Inferior parietal cortex (tissue), 1 donor: ENCODE results near the gene XAGE5.
"Not testable (repeated sequence)": the region's sequence is repeated elsewhere in the genome, so short reads cannot be mapped to it uniquely, and the experiment has no call there.

Source experiments
- DNase-seq: peaks from one replicate; pipeline ENCODE4 v3.0.0-alpha.2; 2016; ENCODE audit errors: extremely low spot score

Gene XAGE5, protein sequence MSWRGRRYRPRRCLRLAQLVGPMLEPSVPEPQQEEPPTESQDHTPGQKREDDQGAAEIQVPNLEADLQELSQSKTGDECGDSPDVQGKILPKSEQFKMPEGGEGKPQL

DNA sequence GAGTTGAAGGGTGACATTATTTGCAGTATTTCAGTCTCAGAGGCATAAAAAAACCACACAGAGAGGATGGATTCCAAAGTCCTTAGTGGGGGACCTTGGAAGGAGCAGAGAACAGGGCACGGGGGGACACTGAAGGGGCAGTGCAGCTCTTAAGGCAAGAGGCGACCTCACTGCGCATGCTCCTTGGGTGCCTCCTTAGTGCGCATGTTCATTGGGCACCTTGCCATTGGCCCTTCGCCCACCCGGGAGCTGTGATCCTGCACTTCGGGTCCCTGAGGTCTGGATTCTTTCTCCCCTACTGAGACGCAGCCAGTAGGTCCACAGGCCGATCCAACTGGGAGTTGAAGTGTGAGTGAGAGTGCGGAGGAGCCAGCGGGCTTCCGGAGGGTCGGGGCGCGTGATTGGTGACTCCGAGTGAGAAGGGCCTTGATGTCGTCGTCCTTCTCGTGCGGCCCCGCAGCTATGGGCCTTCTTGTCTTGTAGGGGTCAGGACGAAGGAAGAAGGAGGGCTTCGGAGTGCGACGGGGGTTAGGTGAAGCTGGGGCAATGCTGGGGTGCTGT lies at the start of gene XAGE5:
Gene XAGE5 (plus strand): TSS at position 223 of the 561 bp plus-strand sequence. CDS start 1,280 bp downstream, outside the sequence.
- DNase-seq, result no peak

DNA sequence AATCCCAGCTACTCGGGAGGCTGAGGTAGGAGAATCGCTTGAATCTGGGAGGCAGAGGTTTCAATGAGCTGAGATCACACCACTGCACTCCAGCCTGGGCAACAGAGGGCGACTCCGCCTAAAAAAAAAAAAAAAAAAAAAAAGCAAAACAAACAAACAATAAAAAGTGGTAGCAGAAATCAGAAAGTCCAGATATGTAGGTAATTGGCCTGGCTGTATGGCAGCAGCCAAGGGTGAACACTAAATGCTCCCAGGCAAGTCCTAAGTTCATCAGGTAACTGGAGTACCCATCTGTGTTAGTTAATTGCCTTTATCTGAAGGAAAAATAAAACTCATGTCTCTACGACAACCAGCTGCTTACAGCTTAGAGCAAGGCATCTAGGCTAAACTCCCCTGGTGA lies 45.1 kb upstream of the XAGE5 start:
- DNase-seq, result not testable (repeated sequence)

GRCh38 chrX:52773504-52773903 lies 37.6 kb upstream of the XAGE5 start:
- not testable (repeated sequence) for DNase-seq

DNA sequence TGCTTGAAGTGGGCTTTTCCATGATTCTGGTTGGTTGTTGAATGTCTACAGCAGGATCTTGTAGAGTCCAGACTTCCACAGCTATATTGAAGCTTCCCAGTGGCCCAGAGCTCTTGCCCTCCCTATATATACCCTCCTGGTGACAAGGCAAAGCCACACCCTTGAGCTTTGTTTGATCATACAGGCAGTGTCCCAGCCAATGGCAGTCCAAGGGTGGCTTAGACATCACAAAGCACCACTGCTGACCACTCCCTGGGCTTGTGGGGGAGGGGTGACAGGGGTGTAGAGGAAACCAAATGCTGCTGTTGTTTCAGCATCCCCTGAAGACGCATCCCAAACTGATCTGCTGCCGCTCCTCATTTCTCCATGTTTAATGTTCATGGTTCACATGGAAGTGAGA lies 13.8 kb upstream of the XAGE5 start, which contains the start of gene SPANXN5:
Gene SPANXN5 (minus strand): TSS at position 101 of the 400 bp plus-strand sequence. CDS start 79 bp downstream, at position 22.
- DNase-seq, result not testable (repeated sequence)

- DNase-seq, result not testable (repeated sequence)
These were observed 6.2 kb upstream of the XAGE5 start for GRCh38 chrX:52804876-52805275.

GRCh38 chrX:52819788-52820187 lies 8.7 kb downstream of the XAGE5 start:
- no peak for DNase-seq

DNA sequence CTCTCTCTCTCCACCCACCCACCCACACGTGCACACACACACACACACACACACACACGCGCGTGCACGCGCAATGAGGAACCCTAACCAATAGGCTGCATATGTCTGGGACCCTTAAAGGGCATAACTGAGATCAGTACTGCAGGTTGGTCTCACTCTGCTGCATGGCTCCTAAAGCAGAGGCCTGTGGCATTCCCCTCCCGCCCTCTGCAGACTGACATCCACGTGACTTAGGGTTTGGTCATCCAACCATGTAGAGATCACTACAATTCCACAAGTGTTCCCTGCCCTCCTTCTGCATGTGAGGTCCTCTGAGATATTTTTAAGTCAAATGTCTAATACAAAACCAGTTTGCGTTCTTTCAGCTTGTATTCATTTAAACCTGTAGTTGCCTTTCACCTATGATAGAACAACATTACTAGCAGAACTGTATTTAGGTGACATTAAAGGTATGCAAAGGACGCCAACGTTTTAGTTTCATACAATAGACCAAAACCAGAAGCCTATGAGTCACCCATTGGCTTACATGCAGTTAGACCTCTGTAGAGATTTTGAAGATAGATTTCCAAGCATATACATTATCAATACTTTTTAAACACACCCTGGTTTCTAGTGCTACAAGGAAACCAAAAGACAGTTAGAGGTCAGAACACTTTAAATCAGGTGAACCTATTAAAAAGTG lies 10.1 kb downstream of the XAGE5 start:
- DNase-seq, result no peak

GRCh38 chrX:52824608-52825007 lies 13.5 kb downstream of the XAGE5 start:
- no peak for DNase-seq

DNA sequence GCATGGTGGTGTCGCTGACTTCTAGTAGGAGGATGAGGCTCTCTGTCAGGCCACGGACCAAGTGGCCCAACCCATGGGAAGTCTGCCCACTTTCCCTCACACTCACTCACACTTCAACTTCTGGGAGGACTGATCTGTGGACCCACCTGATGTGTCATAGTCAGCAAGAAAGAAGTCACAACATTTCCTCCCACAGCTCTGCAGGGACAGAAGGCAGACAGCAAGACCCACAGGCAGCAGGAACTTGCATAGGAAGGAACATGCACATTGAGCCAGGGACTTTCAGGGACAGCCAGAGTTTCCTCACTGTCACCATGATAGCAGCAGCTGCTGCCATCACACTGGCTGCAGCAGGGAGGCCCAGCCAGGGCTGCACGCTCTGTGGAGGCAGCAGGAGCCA lies 19.5 kb downstream of the XAGE5 start:
- no peak for DNase-seq

- no peak for DNase-seq
These were observed 28.1 kb downstream of the XAGE5 start for GRCh38 chrX:52839137-52839536.

DNA sequence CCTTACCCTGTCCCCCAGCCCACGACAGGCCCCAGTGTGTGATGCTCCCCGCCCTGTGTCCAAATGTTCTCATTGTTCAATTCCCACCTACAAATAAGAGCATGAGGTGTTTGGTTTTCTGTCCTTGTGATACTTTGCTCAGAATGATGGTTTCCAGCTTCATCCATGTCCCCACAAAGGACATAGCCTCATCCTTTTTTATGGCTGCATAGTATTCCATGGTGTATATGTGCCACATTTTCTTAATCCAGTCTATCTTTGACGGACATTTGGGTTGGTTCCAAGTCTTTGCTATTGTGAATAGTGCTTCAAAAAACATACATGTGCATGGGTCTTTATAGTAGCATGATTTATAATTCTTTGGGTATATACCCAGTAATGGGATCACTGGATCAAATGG lies 32.5 kb downstream of the XAGE5 start:
- DNase-seq, result not testable (repeated sequence)

DNA sequence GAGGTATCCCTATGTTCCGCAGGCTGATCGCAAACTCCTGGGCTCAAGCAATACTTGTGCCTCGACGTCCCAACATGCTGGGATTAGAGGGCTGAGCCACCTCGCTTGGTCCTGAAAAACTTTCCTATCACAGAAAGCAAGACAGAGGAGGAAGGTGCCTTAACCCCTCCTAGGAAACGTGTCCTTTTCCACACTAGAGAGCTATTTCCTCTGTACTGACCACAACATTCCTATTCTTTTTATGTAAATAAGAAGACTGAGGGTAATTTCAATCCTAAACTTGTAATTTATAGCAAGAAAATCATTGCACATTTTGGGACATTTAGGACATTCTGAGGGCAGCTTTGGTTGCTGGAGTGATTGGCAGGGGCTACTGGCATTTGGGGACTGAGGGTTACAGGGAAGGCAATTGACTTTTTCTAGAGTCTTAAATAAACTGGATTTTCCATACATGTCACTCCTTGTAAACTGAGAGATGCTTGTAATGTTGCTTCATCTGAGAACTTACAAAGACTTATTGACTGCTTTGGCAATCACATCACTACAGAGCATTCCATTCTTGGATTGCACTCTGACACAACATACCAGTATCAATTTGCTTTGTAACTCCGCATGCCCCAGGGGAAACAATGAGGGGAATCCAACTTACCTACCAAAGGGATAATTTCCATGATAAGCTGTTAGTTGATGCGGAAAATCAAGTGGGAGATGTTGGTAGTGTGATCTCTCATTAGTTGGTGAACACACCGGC lies 41.2 kb downstream of the XAGE5 start:
- no peak for DNase-seq

DNA sequence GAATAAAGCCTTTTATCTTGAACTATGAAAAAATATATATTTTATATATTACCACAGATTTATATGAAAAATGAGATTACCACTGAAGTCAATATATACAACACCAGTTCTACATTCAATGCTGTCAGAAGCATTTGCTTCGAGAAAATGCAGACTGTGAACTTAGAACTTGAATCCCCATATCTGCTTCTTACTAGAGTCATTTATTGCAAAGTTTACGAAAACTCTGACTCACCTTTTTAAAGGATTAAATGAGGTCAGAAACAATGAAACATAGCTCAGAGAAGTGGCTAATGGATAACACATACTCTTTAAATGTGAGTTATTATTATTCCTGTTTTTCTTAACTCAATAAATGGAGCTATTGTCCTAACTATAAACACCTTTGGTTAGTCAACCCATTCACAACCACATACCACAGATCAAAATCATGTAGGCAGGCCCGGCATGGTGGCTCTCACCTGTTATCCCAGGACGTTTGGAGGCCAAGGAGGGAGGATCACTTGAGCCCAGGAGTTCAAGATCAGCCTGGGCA lies 46.0 kb downstream of the XAGE5 start:
- DNase-seq, result not testable (repeated sequence)

DNA sequence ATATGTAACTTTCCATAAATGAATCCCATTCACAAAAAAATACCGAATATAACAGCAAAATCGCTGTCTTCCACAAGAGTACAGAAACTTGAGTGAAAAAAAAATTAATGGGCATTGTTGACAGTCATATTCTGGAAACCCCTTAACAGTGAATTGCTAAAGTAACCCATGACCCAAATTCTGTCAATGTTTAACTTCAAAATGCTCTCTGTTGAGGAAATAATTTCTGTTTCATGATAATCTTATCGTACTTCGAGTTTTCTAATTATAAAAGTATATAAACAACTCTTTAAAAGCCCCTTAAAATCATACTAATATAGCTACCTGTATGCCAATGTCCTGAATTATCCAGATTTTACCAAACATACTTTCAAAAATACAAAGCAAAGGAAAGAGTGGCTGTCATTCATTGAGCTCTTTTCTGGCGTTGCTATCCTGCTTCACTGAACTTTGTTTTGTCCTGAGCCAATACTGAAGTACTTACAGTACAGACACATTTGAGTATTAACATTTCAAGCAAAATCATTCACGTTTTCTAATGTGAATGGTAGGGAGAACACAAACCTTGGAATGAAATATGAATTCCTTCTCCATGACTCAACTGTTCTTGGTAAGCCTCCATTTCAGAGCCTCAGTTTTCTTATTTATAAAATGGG lies 54.4 kb downstream of the XAGE5 start:
- DNase-seq, result no peak
